Measurements from ENCODE around the gene FARP1.

Gene FARP1

GRCh38 chr13:98433654-98434053 is 290.8 kb downstream of the FARP1 start:
- DNase-seq, result no peak

GRCh38 chr13:98434060-98434459 is 291.2 kb downstream of the FARP1 start:
- no peak for DNase-seq

DNA sequence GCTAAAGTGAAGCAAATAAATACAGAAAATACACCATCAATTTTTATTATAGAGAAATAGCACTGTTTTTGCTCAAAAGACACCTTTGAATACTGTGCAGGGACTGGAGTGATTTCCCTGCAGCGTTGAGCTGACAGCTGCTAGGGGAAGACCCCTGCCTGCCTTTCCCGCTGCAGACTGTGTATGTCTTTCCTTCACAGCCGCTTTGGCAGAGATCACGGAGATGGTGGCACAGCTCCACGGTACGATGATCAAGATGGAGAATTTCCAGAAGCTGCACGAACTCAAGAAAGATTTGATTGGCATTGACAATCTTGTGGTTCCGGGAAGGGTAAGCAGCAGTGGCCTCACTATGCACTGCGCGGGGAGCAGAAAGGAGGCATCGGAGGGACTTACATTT is 292.5 kb downstream of the FARP1 start:
- no peak for DNase-seq

DNA sequence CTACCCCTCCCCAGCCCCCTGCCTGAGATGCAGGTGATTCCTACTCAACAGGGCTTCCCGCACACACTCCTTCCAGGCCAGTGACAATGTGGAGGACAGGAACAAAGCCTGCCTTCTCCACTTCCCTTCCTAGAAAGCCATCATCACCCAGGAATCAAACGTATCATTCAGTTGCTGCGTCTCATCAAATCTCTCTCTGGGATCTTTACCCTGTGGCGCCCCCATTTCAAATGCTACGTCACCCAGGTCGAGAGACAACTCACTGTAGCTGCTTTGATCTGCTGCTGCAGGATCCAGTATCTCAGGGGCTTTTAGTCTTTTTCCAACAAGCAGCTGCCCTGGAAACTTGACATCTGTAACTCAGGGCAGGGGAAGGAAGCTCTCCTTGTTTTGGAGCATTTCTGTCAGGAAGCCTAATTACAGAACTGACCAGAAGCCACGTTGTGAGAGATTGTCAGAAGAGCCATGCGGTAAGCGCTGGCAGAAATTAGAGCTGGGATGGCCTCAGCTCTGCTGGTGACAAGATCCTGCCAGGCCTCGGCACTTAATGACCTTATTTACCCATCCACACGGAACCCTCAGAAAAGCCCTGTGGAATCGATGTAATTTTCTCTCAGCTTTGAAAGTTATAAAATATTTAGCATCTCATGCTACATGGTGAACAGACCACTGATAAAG is 293.5 kb downstream of the FARP1 start:
- no peak for DNase-seq

DNA sequence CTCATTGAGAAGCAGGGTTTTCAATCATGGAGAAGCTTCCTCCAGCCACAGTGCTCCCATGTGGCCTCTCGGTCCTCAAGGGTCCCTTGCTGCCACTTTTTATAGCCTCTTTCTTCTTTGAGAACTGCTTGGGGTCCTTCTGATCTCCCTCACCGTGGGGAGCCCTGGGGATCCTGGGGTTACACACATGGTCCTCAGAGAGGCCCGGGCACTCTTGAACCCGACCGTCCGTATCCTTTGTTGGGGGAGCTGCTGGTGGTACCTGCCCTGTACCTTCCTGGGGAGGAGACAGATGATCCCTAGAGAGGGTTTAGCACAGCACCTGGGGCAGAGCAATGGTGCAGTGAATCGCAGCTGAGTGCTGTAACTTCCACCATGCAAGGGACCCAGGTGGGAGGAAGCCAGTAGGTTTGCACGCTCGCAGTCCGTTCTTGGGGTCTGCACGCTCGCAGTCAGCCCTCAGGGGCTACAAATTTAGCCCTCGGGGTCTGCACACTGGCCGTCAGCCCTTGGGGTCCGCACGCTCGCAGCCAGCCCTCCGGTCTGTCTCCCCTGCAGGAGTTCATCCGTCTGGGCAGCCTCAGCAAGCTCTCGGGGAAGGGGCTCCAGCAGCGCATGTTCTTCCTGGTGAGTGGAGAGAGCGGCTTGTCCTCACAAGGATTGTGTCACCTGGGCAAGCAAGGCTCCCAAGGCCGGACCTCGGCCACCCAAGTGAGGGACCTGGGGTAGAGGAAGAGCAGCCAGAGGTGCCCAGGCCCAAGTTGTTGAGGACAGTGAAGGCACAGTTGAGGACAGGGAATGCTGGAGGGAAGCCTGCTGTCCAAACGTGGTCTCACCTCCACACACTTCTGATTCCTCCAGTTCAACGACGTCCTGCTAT is 295.6 kb downstream of the FARP1 start:
- DNase-seq, result no peak

- DNase-seq, result no peak
Observed at GRCh38 chr13:98439126-98439828, 296.4 kb downstream of the FARP1 start.

- no peak for DNase-seq
Observed at GRCh38 chr13:98439896-98440295, 297.0 kb downstream of the FARP1 start.

- no peak for DNase-seq
Observed at GRCh38 chr13:98440390-98441055, 297.6 kb downstream of the FARP1 start.

DNA sequence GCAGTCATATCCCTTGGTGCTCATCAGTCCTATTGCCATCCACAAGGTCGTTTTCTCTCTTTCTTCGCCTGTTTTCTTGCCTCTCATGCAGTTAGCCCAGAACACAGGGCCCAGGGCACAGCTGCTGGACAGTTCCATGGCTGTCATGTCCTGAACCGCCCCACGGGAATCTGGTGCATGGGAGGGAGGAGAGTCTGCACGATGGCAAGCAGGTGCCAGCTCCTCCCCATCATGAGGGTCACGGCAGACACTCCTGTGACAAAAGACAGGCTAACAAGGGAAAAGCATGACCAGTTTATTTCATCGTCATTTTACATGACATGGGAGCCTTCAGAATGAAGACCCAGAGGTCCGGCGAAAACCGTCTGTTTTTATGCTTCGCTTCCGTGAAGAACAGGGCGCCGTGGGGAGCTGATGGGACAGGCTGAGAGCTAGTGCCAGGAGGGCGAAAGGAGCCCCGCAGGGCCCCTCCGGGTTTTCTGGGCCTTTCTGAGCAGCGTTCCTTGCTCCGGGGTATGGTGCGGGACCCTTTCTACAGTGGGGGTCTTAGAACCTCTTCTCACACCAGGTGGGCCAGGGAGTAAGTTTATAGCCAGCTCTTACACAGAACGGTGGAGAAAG is 298.3 kb downstream of the FARP1 start:
- no peak for DNase-seq

DNA sequence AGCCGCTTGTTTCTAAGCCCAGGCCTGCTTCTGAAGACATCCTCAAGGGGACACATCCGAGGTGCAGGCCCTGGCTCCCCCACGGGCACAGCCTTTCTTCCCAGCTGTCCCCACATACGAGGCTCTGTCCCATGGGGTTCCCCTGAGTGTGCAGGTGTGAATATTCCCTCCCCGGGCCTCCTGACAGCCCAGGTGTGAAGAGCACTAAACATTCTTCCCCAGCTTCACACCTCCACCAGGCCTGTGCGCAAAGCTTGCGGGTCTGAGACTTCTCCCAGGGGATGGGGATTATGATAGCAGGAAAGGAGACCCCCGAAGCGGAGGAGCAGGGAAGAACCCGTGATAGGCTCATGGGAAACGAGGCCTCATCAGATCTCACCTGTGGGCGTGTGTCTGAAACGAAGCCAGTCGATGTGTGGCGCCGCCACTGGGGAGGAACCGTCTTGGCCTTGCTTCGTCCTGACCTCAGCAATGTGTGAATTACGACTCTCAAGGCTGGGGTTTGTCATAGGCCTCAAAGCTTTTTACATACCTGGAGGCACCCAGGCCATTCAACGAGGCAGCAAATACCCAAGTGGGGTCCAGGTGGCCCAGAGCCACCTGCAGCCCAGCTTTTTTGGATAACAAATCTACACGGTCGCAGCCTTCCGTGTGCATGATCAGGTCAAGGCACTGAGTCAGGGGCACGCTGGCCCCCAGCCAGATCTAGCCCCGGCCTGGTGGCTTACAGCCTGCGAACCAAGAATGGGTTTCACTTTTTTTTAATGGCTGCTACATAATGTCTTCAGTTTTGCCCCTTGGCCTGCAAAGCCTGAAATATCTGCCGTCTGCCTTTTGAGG is 299.7 kb downstream of the FARP1 start:
- no peak for DNase-seq

DNA sequence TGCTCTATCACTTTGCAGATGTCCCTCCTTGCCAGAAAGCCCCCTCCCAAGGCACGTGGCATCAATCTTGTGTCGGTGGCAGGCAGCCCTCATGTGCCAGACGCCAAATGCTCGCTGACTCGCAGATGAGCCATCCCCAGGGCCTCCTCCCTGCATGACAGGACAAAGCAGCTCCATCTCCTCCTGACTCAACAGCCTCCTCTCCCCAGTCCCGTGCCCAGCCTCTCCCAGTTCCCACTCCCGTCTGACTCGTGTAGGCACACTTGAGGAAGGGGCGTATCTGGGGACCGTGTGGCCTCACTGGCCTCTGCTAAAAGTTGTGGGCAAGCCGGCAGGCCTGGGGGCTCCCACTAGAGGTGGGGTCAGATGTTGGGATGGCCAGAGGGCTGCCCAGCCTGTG is 300.4 kb downstream of the FARP1 start:
- no peak for DNase-seq

GRCh38 chr13:98443800-98444325 is 301.0 kb downstream of the FARP1 start:
- no peak for DNase-seq

DNA sequence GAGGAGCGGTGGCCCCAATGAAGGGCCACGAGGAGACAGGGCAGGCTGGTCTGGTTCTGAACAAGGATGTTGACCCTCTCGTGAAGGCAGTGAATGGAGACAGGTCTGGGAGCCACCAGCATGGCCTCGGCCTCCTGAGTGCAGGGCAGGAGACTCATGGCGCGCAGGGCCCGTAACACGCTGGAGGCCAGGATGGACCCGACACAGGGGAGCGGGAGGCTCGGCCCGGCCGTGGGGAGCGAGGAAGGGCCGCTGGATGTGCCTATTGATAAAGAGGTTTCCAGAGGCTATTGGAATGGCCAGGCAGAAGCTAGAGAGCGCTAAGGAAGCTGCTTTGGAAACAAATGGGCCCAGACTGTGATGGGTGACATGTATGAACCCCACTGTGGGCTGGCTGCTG is 301.5 kb downstream of the FARP1 start:
- DNase-seq, result no peak

GRCh38 chr13:98445340-98446233 is 302.7 kb downstream of the FARP1 start:
- peak; percentile 74 to 75 for DNase-seq

GRCh38 chr13:98446234-98446621 is 303.3 kb downstream of the FARP1 start:
- DNase-seq, result no peak

DNA sequence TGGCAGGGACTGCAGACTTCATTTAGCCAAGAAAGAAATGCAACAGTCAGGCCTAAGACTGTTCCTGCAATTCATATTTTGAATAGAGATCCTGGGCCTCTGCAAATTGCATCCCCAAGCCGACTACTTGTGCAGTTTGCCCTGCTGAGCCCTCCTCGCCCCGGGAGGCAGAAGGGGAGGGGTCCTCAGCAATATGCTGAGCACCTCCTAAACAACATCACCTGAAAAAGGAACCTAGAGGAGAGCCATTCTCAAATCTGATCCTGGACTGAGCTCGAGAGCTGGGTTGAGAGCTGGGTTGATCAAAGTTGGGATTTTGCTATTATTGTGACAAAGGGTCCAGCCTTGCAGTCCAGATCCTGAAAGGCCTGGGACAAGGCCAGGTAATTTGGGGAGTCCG is 304.2 kb downstream of the FARP1 start:
- no peak for DNase-seq

DNA sequence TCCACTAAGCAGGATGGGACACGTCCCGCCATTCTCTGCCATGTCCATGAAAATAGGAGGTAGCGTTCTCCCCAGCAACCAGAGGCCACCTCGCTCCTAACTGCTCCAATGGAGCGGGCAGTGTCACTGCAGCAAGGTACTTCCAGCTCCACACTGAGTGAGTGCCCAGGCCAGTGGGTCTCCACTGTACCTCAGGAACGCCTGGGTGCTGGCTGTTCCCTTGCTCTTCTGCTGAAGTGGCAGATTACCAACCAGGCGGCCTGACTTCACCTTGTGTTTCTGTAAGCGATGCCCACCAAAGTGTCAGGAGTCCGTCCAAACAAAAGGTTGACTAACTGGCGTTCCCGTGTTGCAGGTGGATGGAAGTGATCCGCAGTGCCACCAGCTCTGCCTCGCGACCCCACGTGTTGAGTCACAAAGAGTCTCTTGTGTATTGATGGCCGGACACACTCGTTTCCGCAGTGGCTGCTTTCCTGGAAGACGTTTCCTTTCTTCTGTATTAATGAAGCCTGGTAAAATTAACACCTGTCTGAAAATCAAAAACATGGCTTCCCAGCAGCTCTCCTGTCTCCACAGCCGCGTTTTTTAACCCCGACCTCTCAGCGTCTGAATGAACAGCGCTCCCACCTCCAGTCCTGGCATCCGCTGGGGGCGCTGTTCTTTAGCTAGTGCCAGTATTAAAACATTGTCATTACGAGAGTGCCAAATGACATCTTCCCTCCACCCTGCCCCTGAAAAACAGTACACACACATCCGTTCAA is 305.2 kb downstream of the FARP1 start:
- DNase-seq, result no peak

- DNase-seq, result no peak
Observed at GRCh38 chr13:98448642-98448928, 305.7 kb downstream of the FARP1 start.

GRCh38 chr13:98449273-98449672 is 306.4 kb downstream of the FARP1 start:
- no peak for DNase-seq

- DNase-seq, result no peak
Observed at GRCh38 chr13:98450026-98450425, 307.1 kb downstream of the FARP1 start.

Data from CD4-positive, alpha-beta T cell treated with Interleukin-4 for 1 hour (primary cell).